GM23338 (cell line): ENCODE data around the gene ABCF3. TPM values are rescaled to one million over a fixed set of nuclear protein-coding genes. Genes with fewer than 3 reads are reported as not detected.
A peak's percentile ranks its signal among the peaks of the same experiment; 100 is the strongest.

ENCODE experiments used
- ATAC-seq: fragments of 200-7000 bp; cut with Tn5 transposase; 3 replicates; pipeline ENCODE4 v1.9.1; 2020
- DNase-seq: peaks from one replicate; pipeline ENCODE4 v3.0.0-alpha.2; 2015; ENCODE audit warnings: low spot score
- H2AFZ ChIP-seq: fragments of 200-600 bp; sonication (generic); 2 replicates; pipeline ENCODE4 v1.8.0; 2016; ENCODE audit warnings: antibody characterized with exemption, mild to moderate bottlenecking, moderate library complexity
- H3F3A ChIP-seq: fragments of 200-600 bp; sonication (generic); replicated peaks from 2 replicates; pipeline ENCODE4 v1.8.0; 2017; ENCODE audit warnings: antibody characterized with exemption, mixed run types, low read depth
- H3K27ac ChIP-seq: fragments of 200-600 bp; sonication (generic); 2 replicates; pipeline ENCODE4 v1.6.1; 2016; ENCODE audit warnings: low read depth
- H3K27me3 ChIP-seq: fragments of 200-600 bp; sonication (generic); 2 replicates; pipeline ENCODE4 v1.8.0; 2016; ENCODE audit warnings: mild to moderate bottlenecking, mixed run types, moderate library complexity; ENCODE audit not compliant: insufficient read depth
- H3K36me3 ChIP-seq: fragments of 200-600 bp; sonication (generic); 2 replicates; pipeline ENCODE4 v1.8.0; 2016; ENCODE audit warnings: mild to moderate bottlenecking; ENCODE audit not compliant: insufficient read depth
- H3K4me1 ChIP-seq: fragments of 200-600 bp; sonication (generic); 2 replicates; pipeline ENCODE4 v1.8.0; 2016; ENCODE audit warnings: mild to moderate bottlenecking, moderate library complexity; ENCODE audit not compliant: insufficient read depth
- H3K4me2 ChIP-seq: fragments of 200-600 bp; sonication (generic); 2 replicates; pipeline ENCODE4 v1.7.1; 2017; ENCODE audit warnings: mixed run types
- H3K4me3 ChIP-seq: fragments of 200-600 bp; sonication (generic); 2 replicates; pipeline ENCODE4 v1.6.1; 2016; ENCODE audit warnings: mixed run types
- H3K79me2 ChIP-seq: fragments of 200-600 bp; sonication (generic); replicated peaks from 2 replicates; pipeline ENCODE4 v1.8.0; 2017; ENCODE audit warnings: mild to moderate bottlenecking; ENCODE audit not compliant: insufficient read depth
- H3K9me2 ChIP-seq: fragments of 200-600 bp; sonication (generic); 2 replicates; pipeline ENCODE4 v1.8.0; 2017; ENCODE audit not compliant: insufficient read depth
- H4K20me1 ChIP-seq: fragments of 200-600 bp; sonication (generic); replicated peaks from 2 replicates; pipeline ENCODE4 v1.8.0; 2017; ENCODE audit warnings: mild to moderate bottlenecking; ENCODE audit not compliant: insufficient read depth
- H3K27ac Mint-ChIP-seq: 2 replicates; pipeline ENCODE4 v1.8.0; 2020; ENCODE audit warnings: inconsistent platforms, mild to moderate bottlenecking, moderate library complexity, mixed read lengths
- H3K27me3 Mint-ChIP-seq: 3 replicates; pipeline ENCODE4 v1.8.0; 2022; ENCODE audit warnings: low read depth, mild to moderate bottlenecking, moderate library complexity, mixed read lengths, inconsistent platforms; ENCODE audit not compliant: insufficient read depth, poor library complexity
- H3K36me3 Mint-ChIP-seq: 3 replicates; pipeline ENCODE4 v1.8.0; 2021; ENCODE audit warnings: low read depth, mild to moderate bottlenecking, inconsistent platforms, moderate library complexity, mixed read lengths
- H3K4me1 Mint-ChIP-seq: 3 replicates; pipeline ENCODE4 v1.8.0; 2020; ENCODE audit warnings: mild to moderate bottlenecking, inconsistent platforms, mixed read lengths
- H3K4me3 Mint-ChIP-seq: 3 replicates; pipeline ENCODE4 v1.8.0; 2021; ENCODE audit warnings: moderate library complexity, mild to moderate bottlenecking, inconsistent platforms, mixed read lengths
- H3K9me3 Mint-ChIP-seq: 3 replicates; pipeline ENCODE4 v1.8.0; 2020; ENCODE audit warnings: moderate library complexity, mild to moderate bottlenecking, inconsistent platforms, mixed read lengths
- ETS1 ChIP-seq: IDR thresholded peaks from 2 replicates; pipeline ENCODE4 v1.6.1; 2016; ENCODE audit warnings: antibody characterized with exemption
- POLR2AphosphoS5 ChIP-seq: IDR thresholded peaks from 2 replicates; pipeline ENCODE4 v1.6.1; 2016; ENCODE audit warnings: antibody characterized with exemption, low read depth
- STAT1 ChIP-seq: IDR thresholded peaks from one replicate; pipeline ENCODE4 v1.6.1; 2016; ENCODE audit warnings: antibody characterized with exemption; ENCODE audit not compliant: unreplicated experiment
- ZNF331 ChIP-seq: fragments of 250-450 bp; sonication (Bioruptor Pico); IDR thresholded peaks from 2 replicates; pipeline ENCODE4 v1.5.0; 2020; ENCODE audit warnings: low read depth, mild to moderate bottlenecking, moderate library complexity
- ZNF462 ChIP-seq: fragments of 250-450 bp; sonication (Bioruptor Pico); IDR thresholded peaks from 2 replicates; pipeline ENCODE4 v1.5.0; 2020; ENCODE audit warnings: mild to moderate bottlenecking, moderate library complexity
- polyA plus RNA-seq: library from polyadenylated mRNA; unstranded; fragments of >200 nt; fragmentation: Nextera tagmentation; extraction: Ambion mirVana; gene quantifications from 2 replicates; pipeline ENCODE4 v1.2.1, GENCODE V29; 2016
- total RNA-seq: library from RNA; depleted of rRNA; stranded (reverse); fragments of >200 nt; shearing (Covaris generic); gene quantifications from 2 replicates; pipeline ENCODE4 v1.2.3, GENCODE V29; 2014

The ABCF3 gene
- total and polyA plus RNA-seq, 2 experiments from 2014 or later: 33.4 to 48.9 TPM

DNA sequence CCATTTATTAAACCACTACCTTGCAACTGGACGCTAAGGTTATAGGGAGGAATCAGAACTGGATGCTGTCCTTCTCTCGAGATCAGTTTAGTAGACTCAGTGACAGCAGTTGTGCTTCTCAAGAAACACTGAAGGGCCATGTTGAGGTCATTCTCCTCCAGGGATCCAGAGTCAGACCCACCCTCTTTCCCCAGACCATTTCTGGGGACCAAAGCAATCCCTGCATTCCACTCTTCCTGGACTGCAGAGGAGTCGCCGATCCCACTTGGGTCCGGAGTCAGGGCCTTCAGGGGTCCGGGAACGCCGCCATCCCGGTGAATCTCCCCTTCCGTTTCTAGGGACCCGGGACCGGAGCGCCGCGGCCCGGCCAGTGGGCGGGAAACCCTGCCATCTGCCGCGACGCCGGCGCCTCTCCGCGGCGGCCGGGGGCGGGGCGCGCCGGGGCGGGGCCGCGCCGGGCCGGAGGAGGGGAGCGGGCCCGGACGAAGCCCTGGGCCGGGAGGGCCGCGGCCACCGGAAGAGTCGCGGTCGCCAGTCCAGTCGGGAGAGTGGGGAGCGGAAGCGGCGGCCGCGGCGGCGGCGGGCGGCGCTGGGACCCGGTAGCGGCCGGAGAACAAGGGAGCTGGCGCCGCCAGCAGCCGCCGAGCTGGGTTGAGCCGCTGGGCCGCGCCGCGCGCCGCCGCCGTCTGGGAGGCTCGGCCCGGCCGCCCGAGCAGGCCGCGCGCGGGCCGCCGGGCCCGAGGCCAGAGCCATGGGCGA lies 30.9 kb upstream of the ABCF3 start, which contains the start of gene DVL3:
TSS of gene DVL3 (plus strand) at position 493 of the 759 bp plus-strand sequence. CDS start at position 752, 259 bp downstream.
- peak within 1 kb of the TSS; percentile 97 for H3K27ac Mint-ChIP-seq
- peak within 1 kb of the TSS; percentile 93 for H3K27ac ChIP-seq
- H3K27me3 Mint-ChIP-seq: peaks cover 10% of the 10 kb centered on the region
- H3K36me3 Mint-ChIP-seq: peaks cover 4% of the 10 kb centered on the region
- peaks cover 42% of the 10 kb centered on the region for H3K79me2 ChIP-seq
- H3K27me3 ChIP-seq: no peaks in the 10 kb centered on the region
- H3K9me3 Mint-ChIP-seq: no peaks in the 10 kb centered on the region
- H3K36me3 ChIP-seq: no peaks in the 10 kb centered on the region; the same call in 1 of the 2 replicates
- peaks cover 20% of the 10 kb centered on the region for H3K4me1 ChIP-seq
- peak within 1 kb of the TSS; percentile 95 for H3K4me3 ChIP-seq
- no peaks in the 10 kb centered on the region for H3K9me2 ChIP-seq
- peak within 1 kb of the TSS; percentile 98 for H3K4me2 ChIP-seq
- H3K4me1 Mint-ChIP-seq: peaks cover 18% of the 10 kb centered on the region; the same call in 2 of the 3 replicates
- peak; percentile 70 for DNase-seq
- H4K20me1 ChIP-seq: 0 out of 2 replicates have a peak, but pooled peaks cover 7% of the 10 kb centered on the region
- ATAC-seq: peak; percentile 62
- H3K4me3 Mint-ChIP-seq: peak within 1 kb of the TSS; percentile 98
- H3F3A ChIP-seq: peaks cover 18% of the 10 kb centered on the region
- H2AFZ ChIP-seq: peak within 1 kb of the TSS; percentile 99
- TF ChIP-seq ZNF331 (no peak), ETS1 (no peak; the same call in 1 of the 2 replicates), POLR2AphosphoS5 (peak; percentile 48), STAT1 (no peak), ZNF462 (no peak)
